Mammary epithelial cell (primary cell): ENCODE data around the gene APOBEC2.

Source experiments
- EZH2 ChIP-seq: IDR thresholded peaks from 2 replicates; pipeline ENCODE4 v1.6.1; 2012; ENCODE audit warnings: low read length, inconsistent platforms, borderline replicate concordance
- TF ChIP-seq, protein P1 (sequence below), 2 donors: IDR thresholded peaks in 1 of 2; conservative IDR thresholded peaks in 1 of 2; 2 replicates each; pipeline ENCODE4 v1.5.1; 2011 to 2012; ENCODE audit warnings: inconsistent platforms in 2 of 2, low read length in 2 of 2, mild to moderate bottlenecking in 2 of 2, control low read depth in 1 of 2, low read depth in 1 of 2; ENCODE audit not compliant: insufficient read depth in 1 of 2; ENCODE audit errors: extremely low read depth in 1 of 2

DNA sequence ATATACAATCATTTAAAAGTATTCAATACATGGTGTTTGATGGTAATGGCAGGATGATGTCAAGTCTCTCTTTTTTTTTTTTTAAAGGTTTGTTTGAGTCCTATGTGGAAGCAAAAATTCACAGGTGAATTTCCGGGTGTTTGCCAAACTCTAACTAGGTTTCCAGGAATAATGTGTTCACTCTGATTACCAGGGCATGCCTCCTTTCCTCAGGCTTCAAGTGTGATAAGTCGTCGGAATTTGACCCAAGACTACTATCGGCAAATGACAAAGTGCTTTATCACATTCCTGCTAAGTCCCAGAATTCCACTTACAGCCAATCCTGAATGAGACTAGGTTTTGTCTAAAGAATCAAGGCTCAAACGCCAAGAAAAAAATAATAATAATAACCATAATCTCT, 11.8 kb downstream of the APOBEC2 start:
- TF ChIP-seq, protein P1, sequence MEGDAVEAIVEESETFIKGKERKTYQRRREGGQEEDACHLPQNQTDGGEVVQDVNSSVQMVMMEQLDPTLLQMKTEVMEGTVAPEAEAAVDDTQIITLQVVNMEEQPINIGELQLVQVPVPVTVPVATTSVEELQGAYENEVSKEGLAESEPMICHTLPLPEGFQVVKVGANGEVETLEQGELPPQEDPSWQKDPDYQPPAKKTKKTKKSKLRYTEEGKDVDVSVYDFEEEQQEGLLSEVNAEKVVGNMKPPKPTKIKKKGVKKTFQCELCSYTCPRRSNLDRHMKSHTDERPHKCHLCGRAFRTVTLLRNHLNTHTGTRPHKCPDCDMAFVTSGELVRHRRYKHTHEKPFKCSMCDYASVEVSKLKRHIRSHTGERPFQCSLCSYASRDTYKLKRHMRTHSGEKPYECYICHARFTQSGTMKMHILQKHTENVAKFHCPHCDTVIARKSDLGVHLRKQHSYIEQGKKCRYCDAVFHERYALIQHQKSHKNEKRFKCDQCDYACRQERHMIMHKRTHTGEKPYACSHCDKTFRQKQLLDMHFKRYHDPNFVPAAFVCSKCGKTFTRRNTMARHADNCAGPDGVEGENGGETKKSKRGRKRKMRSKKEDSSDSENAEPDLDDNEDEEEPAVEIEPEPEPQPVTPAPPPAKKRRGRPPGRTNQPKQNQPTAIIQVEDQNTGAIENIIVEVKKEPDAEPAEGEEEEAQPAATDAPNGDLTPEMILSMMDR (conservative IDR thresholded peaks at IDR 0.05 in 1 of 2, IDR thresholded peaks at IDR 0.05 in 1 of 2; ENCODE audit: extremely low read depth in 1 of 2, insufficient read depth in 1 of 2, low read depth in 1 of 2, low read length in 2 of 2) = no peak
- TF ChIP-seq EZH2 = no peak
